CD4-positive, alpha-beta T cell treated with Interferon alpha-2 for 1 hour (primary cell): ENCODE results near the gene TNFRSF1A.
"Not testable (repeated sequence)": the region's sequence is repeated elsewhere in the genome, so short reads cannot be mapped to it uniquely, and the experiment has no call there.

Experiments used
- DNase-seq, 2 donors: peaks; one replicate each; pipeline ENCODE4 v3.0.0-alpha.2; 2020 to 2022

TNFRSF1A gene

GRCh38 chr12:6355491-6356373 lies 13.9 kb upstream of the TNFRSF1A start:
- DNase-seq, result peak in 1 of 2 donors; percentile 42

GRCh38 chr12:6354495-6355393 lies 12.9 kb upstream of the TNFRSF1A start:
- no peak for DNase-seq

GRCh38 chr12:6352193-6353173 lies 10.6 kb upstream of the TNFRSF1A start:
- no peak for DNase-seq

DNA sequence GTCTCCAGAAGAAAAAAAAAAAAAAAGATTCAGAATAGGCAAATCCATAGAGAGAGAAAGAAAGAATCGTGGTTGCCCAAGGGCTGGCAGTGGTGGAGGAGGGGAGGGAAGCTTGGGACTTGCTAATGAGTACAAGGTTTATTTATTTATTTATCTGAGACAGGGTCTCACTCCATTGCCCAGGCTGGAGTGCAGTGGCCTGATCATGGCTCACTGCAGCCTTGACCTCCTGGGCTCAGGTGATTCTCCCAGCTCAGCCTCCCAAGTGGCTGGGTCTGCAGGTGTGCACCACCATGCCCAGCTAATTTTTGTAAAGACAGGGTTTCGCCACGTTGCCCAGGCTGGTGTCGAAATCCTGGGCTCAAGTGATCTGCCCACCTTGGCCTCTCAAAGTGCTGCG lies 9.7 kb upstream of the TNFRSF1A start:
- DNase-seq, result no peak

DNA sequence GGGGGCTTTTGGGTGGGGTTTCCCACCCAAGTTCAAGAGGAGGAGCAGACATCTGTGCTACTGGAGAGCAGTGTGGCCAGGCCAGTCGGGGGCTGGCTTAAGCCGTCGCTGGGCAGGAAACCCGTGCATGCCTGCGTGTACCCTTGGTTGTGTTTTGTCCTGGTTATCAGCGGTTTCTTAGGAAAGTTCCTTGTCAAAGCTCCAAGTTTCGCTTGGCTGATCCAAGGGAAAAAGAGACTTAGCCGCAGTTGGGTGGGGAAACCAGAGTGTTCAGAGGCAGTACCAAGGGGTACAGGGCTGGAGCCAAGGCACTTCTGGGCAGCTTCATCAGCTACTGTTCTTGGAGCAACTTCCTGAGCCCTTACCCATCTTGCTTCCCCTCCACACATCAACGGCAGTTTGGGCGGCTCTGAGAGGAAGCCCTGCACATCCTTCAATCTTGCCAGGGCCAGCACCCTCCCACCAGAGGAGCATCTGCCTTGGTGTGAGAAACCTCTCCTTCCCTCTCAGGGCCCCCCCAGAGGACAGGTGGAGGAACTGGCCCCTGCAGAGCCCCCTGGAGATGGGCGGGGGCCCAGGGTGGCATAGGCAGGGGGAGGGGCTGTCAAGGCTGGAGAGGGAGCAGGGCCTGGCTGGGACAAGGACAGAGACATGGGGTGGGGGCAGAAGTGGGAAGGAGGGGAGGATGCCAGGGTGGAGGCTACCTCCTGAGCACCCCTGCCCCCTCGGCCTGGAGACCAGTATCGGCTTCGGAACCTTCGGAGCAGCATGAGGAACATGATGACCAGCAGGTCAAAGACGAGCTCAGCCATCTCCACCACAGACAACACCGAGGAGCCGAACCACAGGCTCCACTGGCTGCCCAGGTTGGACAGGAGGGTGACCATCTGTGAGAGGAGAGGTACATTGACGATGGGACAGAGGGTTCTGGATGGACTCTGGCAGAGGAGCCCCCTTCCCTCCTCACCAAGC lies 5.8 kb upstream of the TNFRSF1A start:
- no peak for DNase-seq

DNA sequence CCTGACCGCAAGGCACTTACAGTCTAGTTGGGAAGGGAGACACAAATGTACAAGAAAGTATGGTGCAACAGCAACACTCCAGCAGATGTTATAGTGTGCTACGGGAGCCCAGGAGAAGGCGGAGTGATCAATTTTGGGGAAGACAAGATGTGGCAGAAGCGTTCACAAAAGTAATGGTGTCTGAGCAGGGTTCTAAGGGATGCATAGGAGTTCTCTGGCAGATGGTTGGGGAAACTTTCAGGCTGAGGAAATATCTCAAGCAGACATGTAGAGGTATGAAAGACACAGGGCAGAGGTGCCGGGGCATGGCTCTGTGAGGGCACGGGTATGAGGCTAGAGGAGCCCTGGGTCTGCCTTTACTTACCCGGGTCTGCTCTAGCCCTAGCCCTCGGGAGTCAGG lies 5.1 kb upstream of the TNFRSF1A start:
- DNase-seq, result no peak

- DNase-seq, result no peak
Observed at GRCh38 chr12:6346235-6346832, 4.5 kb upstream of the TNFRSF1A start.

- peak; percentile 53 to 77 for DNase-seq
Observed at GRCh38 chr12:6345319-6346091, 3.6 kb upstream of the TNFRSF1A start.

DNA sequence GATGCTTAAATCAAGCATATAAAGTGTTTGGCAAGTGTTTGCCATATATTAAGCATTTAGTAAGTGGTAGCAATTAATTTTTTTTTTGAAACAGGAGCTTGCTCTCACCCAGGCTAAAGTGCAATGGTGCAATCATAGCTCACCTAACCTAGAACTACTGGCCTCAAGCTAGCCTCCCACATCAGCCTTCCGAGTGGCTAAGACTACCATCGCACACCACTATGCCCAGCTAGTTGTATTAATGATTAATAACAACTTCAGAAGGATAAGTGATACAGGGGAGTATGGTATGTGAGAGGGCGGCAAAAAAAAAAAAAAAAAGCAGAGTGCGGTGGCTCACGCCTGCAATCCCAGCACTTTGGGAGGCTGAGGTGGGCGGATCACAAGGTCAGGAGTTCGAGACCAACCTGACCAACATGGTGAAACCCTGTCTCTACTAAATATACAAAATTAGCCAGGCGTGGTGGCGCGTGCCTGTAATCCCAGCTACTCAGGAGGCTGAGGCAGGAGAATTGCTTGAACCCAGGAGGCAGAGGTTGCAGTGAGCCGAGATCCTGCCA lies 2.3 kb upstream of the TNFRSF1A start:
- DNase-seq, result not testable (repeated sequence)

GRCh38 chr12:6343518-6343917 lies 1.6 kb upstream of the TNFRSF1A start:
- DNase-seq, result no peak

GRCh38 chr12:6342140-6342889 lies 439 bp upstream of the TNFRSF1A start:
- DNase-seq, result no peak

DNA sequence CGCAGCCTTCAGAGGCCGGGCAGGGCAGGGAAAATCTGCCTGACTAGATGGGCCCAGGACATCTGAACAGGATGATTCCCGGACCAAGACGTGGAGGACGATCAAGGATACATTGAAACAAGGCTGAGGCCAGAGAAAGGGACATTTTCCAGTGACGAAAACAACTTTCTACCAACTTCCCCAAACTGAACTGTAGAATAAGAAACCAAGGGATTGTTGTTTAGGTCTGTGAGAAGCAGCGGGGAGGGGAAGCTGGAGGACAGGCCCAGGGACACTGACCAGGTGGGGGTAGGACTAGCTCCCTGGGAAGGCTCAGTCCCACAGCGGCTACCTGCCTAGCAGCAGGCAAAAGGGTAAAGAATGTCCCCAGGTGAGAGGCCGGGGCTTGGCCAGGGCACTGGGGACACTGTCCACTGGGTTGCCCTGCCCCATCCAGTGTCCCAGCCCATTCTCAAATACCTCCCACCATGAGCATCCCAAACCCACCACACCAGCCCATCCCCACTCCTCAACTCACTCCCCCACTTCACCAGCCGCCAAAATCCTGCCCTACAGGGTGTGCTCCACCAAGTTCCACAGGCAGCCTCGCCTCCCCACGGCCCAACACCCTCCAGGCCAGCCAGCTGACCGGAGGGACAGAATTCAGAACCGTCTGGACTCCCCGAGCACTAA lies 995 bp downstream of the TNFRSF1A start:
- DNase-seq, result peak in 1 of 2 donors; percentile 45

- peak in 1 of 2 donors; percentile 46 for DNase-seq
Observed at GRCh38 chr12:6340032-6340638, 1.7 kb downstream of the TNFRSF1A start.

- no peak for DNase-seq
Observed at GRCh38 chr12:6338955-6339354, 2.9 kb downstream of the TNFRSF1A start.

DNA sequence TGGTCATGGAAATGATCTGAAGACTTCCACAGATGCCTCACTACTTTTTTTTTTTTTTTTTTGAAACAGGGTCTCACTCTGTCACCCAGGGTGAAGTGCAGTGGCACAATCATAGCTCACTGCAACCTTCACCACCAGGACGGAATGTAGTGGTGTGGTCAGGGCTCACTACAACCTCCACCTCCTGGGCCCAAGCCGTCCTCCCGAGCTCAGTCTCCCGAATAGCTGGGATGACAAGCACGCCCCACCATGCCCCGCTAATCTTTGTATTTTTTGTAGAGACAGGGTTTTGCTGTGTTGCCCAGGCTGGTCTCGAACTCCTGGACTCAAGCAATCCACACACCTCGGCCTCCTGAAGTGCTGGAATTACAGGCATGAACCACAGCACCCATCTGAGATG lies 3.3 kb downstream of the TNFRSF1A start:
- not testable (repeated sequence) for DNase-seq

- peak in 1 of 2 donors; percentile 23 for DNase-seq
Observed at GRCh38 chr12:6337958-6338433, 3.9 kb downstream of the TNFRSF1A start.
